OCI-LY7 (cell line): ENCODE results near the gene MRGPRE. TPM values are rescaled to one million over a fixed set of nuclear protein-coding genes. Genes with fewer than 3 reads are reported as not detected.

Experiments used
- BruUV-seq: library from RNA; stranded (reverse); fragments of 400-500 nt; replicated peaks from 2 replicates; lab custom pipeline; 2021; lab: Mats Ljungman, UMichigan
- CTCF ChIA-PET: fragments of 300-600 bp; sonication (Branson Sonifier 250); formaldehyde crosslinking; loops from one replicate; lab custom pipeline; 2022; ENCODE audit warnings: antibody characterized with exemption; ENCODE audit not compliant: unreplicated experiment; lab: Charles Lee
- POLR2A ChIA-PET: fragments of 300-600 bp; sonication (Branson Sonifier 250); formaldehyde crosslinking; loops from one replicate; lab custom pipeline; 2022; ENCODE audit warnings: antibody characterized with exemption; lab: Charles Lee
- DNase-seq: peaks from one replicate; pipeline ENCODE4 v3.0.0-alpha.2; 2015; ENCODE audit warnings: low spot score
- H2AFZ ChIP-seq: fragments of 200-600 bp; sonication (generic), shearing (Covaris generic); 2 replicates; pipeline ENCODE4 v1.6.1; 2014; ENCODE audit warnings: mild to moderate bottlenecking, antibody characterized with exemption, low read length, moderate library complexity
- H3K27ac ChIP-seq: fragments of 200-600 bp; sonication (generic); 2 replicates; pipeline ENCODE4 v1.5.1; 2014; ENCODE audit warnings: mixed run types, low read depth, mild to moderate bottlenecking, moderate library complexity, low read length, inconsistent platforms; ENCODE audit not compliant: poor library complexity, severe bottlenecking
- H3K36me3 ChIP-seq: fragments of 200-600 bp; sonication (generic); 2 replicates; pipeline ENCODE4 v1.6.1; 2014; ENCODE audit warnings: mild to moderate bottlenecking, antibody characterized with exemption, low read length, moderate library complexity, mixed read lengths; ENCODE audit not compliant: insufficient read depth
- H3K4me1 ChIP-seq: fragments of 200-600 bp; sonication (generic); 2 replicates; pipeline ENCODE4 v1.5.1; 2014; ENCODE audit warnings: mild to moderate bottlenecking, low read length; ENCODE audit not compliant: insufficient read depth, poor library complexity, severe bottlenecking
- H3K4me2 ChIP-seq: fragments of 200-600 bp; sonication (generic); 2 replicates; pipeline ENCODE4 v1.6.1; 2014; ENCODE audit warnings: mild to moderate bottlenecking, low read length
- H3K4me3 ChIP-seq: fragments of 200-600 bp; sonication (generic); 2 replicates; pipeline ENCODE4 v1.5.1; 2014; ENCODE audit warnings: mild to moderate bottlenecking, low read depth, low read length; ENCODE audit not compliant: poor library complexity, severe bottlenecking
- H3K79me2 ChIP-seq: fragments of 200-600 bp; sonication (generic); 2 replicates; pipeline ENCODE4 v1.6.1; 2016; ENCODE audit warnings: low read depth, mild to moderate bottlenecking, low read length, moderate library complexity, mixed read lengths; ENCODE audit not compliant: insufficient read depth
- H3K9me2 ChIP-seq: fragments of 200-600 bp; sonication (generic); 2 replicates; pipeline ENCODE4 v1.6.1; 2016; ENCODE audit warnings: mild to moderate bottlenecking, low read length, mixed read lengths; ENCODE audit not compliant: insufficient read depth
- H3K9me3 ChIP-seq: fragments of 200-600 bp; sonication (generic); 2 replicates; pipeline ENCODE4 v1.6.1; 2014; ENCODE audit warnings: mild to moderate bottlenecking, mixed run types, low read length, mixed read lengths
- H4K20me1 ChIP-seq: fragments of 200-600 bp; sonication (generic); 2 replicates; pipeline ENCODE4 v1.6.1; 2014; ENCODE audit warnings: mild to moderate bottlenecking, antibody characterized with exemption, low read length, moderate library complexity, mixed read lengths; ENCODE audit not compliant: insufficient read depth
- CTCF ChIP-seq: fragments of 200-600 bp; sonication (generic); conservative IDR thresholded peaks from 2 replicates; pipeline ENCODE4 v1.5.1; 2014; ENCODE audit warnings: mild to moderate bottlenecking, antibody characterized with exemption, low read length, moderate library complexity, mixed read lengths
- EZH2phosphoT487 ChIP-seq: fragments of 200-600 bp; sonication (generic); IDR thresholded peaks from 2 replicates; pipeline ENCODE4 v1.6.1; 2018; ENCODE audit warnings: low read depth, borderline replicate concordance, mild to moderate bottlenecking, mixed run types, antibody characterized with exemption, low read length, moderate library complexity, mixed read lengths
- intact Hi-C: fragments of 100-400 bp; cut with micrococcal nuclease; formaldehyde crosslinking; loops from one replicate; pipeline ENCODE4 v1.10.0; 2022; ENCODE audit not compliant: unreplicated experiment
- total RNA-seq, 2 experiments: library from RNA; depleted of rRNA in 1 of 2; stranded (reverse); fragments of >200 nt in 1 of 2; shearing (Covaris generic) in 1 of 2; gene quantifications; 2 replicates each; pipeline ENCODE4 v1.2.3, GENCODE V29; 2014 to 2022

Gene MRGPRE
- total RNA-seq, 2 experiments from 2014 or later: not detected

DNA sequence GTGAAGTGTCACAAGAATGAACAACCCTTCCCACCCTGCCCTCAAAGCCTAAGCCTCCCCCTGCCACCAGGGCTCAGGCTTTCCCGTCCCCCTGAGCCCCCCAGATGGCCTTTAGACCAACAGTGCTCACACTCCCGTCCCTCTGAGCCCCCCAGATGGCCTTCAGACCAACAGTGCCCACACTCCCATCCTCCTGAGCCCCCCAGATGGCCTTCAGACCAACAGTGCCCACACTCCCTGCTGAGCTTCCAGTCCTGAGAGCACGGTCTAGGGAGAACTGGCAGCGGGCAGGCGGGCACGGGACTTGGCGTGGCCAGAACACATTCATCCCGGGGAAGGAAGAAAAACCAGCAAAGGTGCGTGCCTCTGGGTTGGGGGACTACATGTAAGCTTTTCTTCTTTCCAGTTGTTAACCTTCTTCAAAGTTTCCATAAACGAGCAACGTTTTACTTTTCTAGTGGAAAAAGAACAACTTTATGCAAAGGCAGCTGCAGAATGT, 16.1 kb downstream of the MRGPRE start:
- no TSS peak for BruUV-seq
- TF ChIP-seq CTCF: no peak
- TF ChIP-seq EZH2phosphoT487: no peak

DNA sequence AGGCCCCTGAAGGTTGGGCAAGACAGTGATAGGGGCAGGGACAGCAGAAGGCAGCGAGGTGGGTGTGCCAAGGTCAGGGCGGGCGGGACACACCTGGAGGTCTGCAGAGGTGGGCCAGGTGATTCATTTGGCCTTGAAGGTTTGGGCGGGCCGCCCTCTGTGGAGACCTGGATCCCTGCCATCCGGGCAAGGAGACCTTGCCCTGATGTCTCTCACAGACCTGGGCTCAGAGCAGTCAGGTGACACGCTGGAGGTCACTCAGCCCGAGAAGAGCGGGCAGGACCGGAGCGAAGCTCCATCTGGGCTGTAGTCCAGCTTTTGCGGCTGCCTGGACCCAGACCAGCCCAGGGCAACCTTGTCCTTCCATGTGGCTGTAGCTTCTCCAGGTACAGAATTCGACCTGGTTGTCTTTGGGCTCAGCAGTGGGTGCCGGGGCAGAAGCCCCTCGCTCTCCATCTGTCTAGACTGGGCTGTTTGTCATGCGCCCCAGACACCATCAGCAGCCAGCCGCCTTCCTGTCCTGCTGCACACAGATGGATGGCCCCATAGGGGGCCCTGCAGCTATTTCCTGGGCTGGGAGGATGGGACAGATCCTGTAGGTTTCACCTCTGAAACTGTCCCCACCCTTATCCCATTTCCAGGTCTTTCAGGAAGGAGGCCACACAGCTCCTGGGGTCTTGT, 16.7 kb downstream of the MRGPRE start:
- Histone ChIP-seq H3K27ac (no peak overlapping the region), H4K20me1 (no peaks in the 10 kb centered on the region), H3K4me3 (no peak overlapping the region), H3K79me2 (no peaks in the 10 kb centered on the region), H3K9me2 (no peaks in the 10 kb centered on the region), H3K4me1 (no peaks in the 10 kb centered on the region), H3K36me3 (no peaks in the 10 kb centered on the region), H3K9me3 (no peaks in the 10 kb centered on the region), H2AFZ (no peak overlapping the region), H3K4me2 (no peak overlapping the region)
- CTCF ChIA-PET: no interaction called here
- DNase-seq: no peak
- intact Hi-C loops: loop anchor here (2.0 kb wide), 1 partner anchor 193 kb away; no protein-coding TSS in a partner anchor
- TF ChIP-seq CTCF (no peak), EZH2phosphoT487 (no peak)
- no TSS peak for BruUV-seq
- POLR2A ChIA-PET: no interaction called here

More for the DNA sequence above, 16.1 kb downstream of the MRGPRE start:
- ChIA-PET CTCF (no interaction called here), POLR2A (no interaction called here)
- Histone ChIP-seq H3K4me1 (no peaks in the 10 kb centered on the region), H2AFZ (no peak overlapping the region), H3K4me3 (no peak overlapping the region), H4K20me1 (no peaks in the 10 kb centered on the region), H3K79me2 (no peaks in the 10 kb centered on the region), H3K9me3 (no peaks in the 10 kb centered on the region), H3K27ac (no peak overlapping the region), H3K9me2 (no peaks in the 10 kb centered on the region), H3K4me2 (no peak overlapping the region), H3K36me3 (no peaks in the 10 kb centered on the region)
- no peak for DNase-seq
- intact Hi-C loops: loop anchor here (2.0 kb wide), 1 partner anchor 193 kb away; no protein-coding TSS in a partner anchor

DNA sequence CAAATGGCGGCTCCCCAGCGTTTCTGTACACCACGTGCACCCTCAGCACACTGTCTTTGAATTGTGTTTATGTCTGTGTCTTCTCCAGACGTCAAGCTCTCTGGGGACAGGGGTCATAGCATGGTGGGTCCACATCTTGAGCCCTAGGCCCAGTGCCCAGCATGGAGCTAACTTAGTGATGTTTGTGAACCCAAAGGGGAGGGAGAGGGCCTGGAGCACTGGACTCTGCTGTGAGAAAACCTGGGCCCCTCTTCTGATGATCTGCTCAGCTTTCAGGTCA, 17.9 kb downstream of the MRGPRE start:
- H3K9me3 ChIP-seq: no peaks in the 10 kb centered on the region
- CTCF ChIA-PET: no interaction called here
- POLR2A ChIA-PET: no interaction called here
- no peaks in the 10 kb centered on the region for H3K9me2 ChIP-seq
- H4K20me1 ChIP-seq: no peaks in the 10 kb centered on the region
- DNase-seq: no peak
- TF ChIP-seq CTCF: no peak
- no peak for TF ChIP-seq EZH2phosphoT487
- no TSS peak for BruUV-seq
- H3K36me3 ChIP-seq: no peaks in the 10 kb centered on the region
- no peaks in the 10 kb centered on the region for H3K4me1 ChIP-seq
- no peak overlapping the region for H3K4me2 ChIP-seq
- H3K27ac ChIP-seq: no peak overlapping the region
- intact Hi-C loops: no loop called here
- no peak overlapping the region for H3K4me3 ChIP-seq
- H3K79me2 ChIP-seq: no peaks in the 10 kb centered on the region
- no peak overlapping the region for H2AFZ ChIP-seq
